IgD-negative memory B cell (primary cell): ENCODE data around the gene SLC17A5. TPM values are rescaled to one million over a fixed set of nuclear protein-coding genes. Genes with fewer than 3 reads are reported as not detected.
"Not testable (repeated sequence)": the region's sequence is repeated elsewhere in the genome, so short reads cannot be mapped to it uniquely, and the experiment has no call there.

ENCODE experiments used
- H3K27ac Mint-ChIP-seq, 3 donors: one replicate each; pipeline ENCODE4 v1.8.0; 2020 to 2022; ENCODE audit warnings: mild to moderate bottlenecking in 3 of 3, mixed read lengths in 3 of 3, moderate library complexity in 1 of 3
- H3K27me3 Mint-ChIP-seq: one replicate; pipeline ENCODE4 v1.8.0; 2021; ENCODE audit warnings: mixed read lengths
- H3K36me3 Mint-ChIP-seq: one replicate; pipeline ENCODE4 v1.8.0; 2020; ENCODE audit warnings: mild to moderate bottlenecking, mixed read lengths
- H3K4me1 Mint-ChIP-seq, 3 donors: one replicate each; pipeline ENCODE4 v1.8.0; 2020 to 2022; ENCODE audit warnings: mixed read lengths in 3 of 3, mild to moderate bottlenecking in 1 of 3
- H3K4me3 Mint-ChIP-seq, 4 donors: one replicate each; pipeline ENCODE4 v1.8.0; 2020 to 2022; ENCODE audit warnings: mild to moderate bottlenecking in 4 of 4, mixed read lengths in 4 of 4, moderate library complexity in 3 of 4
- H3K9me3 Mint-ChIP-seq, 3 donors: one replicate each; pipeline ENCODE4 v1.8.0; 2020 to 2021; ENCODE audit warnings: mixed read lengths in 3 of 3, mild to moderate bottlenecking in 1 of 3
- polyA plus RNA-seq: library from polyadenylated mRNA; unstranded; fragments of 300-500 nt; fragmentation: Illumina TruSeq; gene quantifications from one replicate; pipeline ENCODE4 v1.2.3, GENCODE V29; 2021

The SLC17A5 gene
- polyA plus RNA-seq, 1 donor from 2014 or later: 4.4 TPM

- H3K4me3 Mint-ChIP-seq, H3K4me1 Mint-ChIP-seq, H3K9me3 Mint-ChIP-seq, H3K27me3 Mint-ChIP-seq, H3K36me3 Mint-ChIP-seq: not testable (repeated sequence)
- peak overlapping the region in 1 of 3 donors; percentile 53 for H3K27ac Mint-ChIP-seq
These were observed 102.7 kb downstream of the SLC17A5 start for GRCh38 chr6:73551115-73551514.

GRCh38 chr6:73548458-73549446, 105.0 kb downstream of the SLC17A5 start:
- Mint-ChIP-seq H3K27ac (no peak overlapping the region), H3K4me3 (no peak overlapping the region), H3K36me3 (no peaks in the 10 kb centered on the region), H3K9me3 (no peaks in the 10 kb centered on the region), H3K4me1 (peaks cover 0 to 3% (median 3%) of the 10 kb centered on the region in 3 donors), H3K27me3 (no peaks in the 10 kb centered on the region)

GRCh38 chr6:73547036-73547435, 106.8 kb downstream of the SLC17A5 start:
- no peak overlapping the region for H3K27ac Mint-ChIP-seq

More at GRCh38 chr6:73547036-73547435, 106.8 kb downstream of the SLC17A5 start:
- Mint-ChIP-seq H3K36me3 (no peaks in the 10 kb centered on the region), H3K4me1 (peaks cover 0 to 3% (median 3%) of the 10 kb centered on the region in 3 donors), H3K27me3 (no peaks in the 10 kb centered on the region), H3K4me3 (no peak overlapping the region), H3K9me3 (no peaks in the 10 kb centered on the region)

Other genes with a start within 250 kb of the SLC17A5 start
- 16.2 TPM for gene CGAS, start 201.7 kb downstream of the SLC17A5 start, polyA plus RNA-seq
- gene MTO1, start 192.3 kb downstream of the SLC17A5 start, polyA plus RNA-seq: 47.9 TPM
- gene EEF1A1, start 133.0 kb downstream of the SLC17A5 start, polyA plus RNA-seq: 11,514 TPM
- gene CD109, start 42.2 kb upstream of the SLC17A5 start, polyA plus RNA-seq: not detected